GM19099 (cell line): Measurements from ENCODE around the gene CTCFL.

ENCODE experiments used
- POLR2A ChIP-seq: IDR thresholded peaks from 3 replicates; pipeline ENCODE4 v1.6.1; 2011; ENCODE audit warnings: low read depth; ENCODE audit not compliant: insufficient read length; ENCODE audit errors: extremely low read depth

The CTCFL gene

GRCh38 chr20:57530327-57530981 is 5.5 kb upstream of the CTCFL start:
- no peak for TF ChIP-seq POLR2A

GRCh38 chr20:57529810-57530209 is 4.9 kb upstream of the CTCFL start:
- TF ChIP-seq POLR2A: no peak

GRCh38 chr20:57529160-57529585 is 4.2 kb upstream of the CTCFL start:
- TF ChIP-seq POLR2A: no peak

- no peak for TF ChIP-seq POLR2A
These were observed 3.2 kb upstream of the CTCFL start for GRCh38 chr20:57528148-57528547.

- TF ChIP-seq POLR2A: no peak
These were observed 2.8 kb upstream of the CTCFL start for GRCh38 chr20:57527728-57528127.

- TF ChIP-seq POLR2A: no peak
These were observed 2.0 kb upstream of the CTCFL start for GRCh38 chr20:57526885-57527460.

GRCh38 chr20:57526087-57526884 is 1.3 kb upstream of the CTCFL start:
- no peak for TF ChIP-seq POLR2A

GRCh38 chr20:57525328-57526086 is 567 bp upstream of the CTCFL start:
- TF ChIP-seq POLR2A: no peak

- TF ChIP-seq POLR2A: no peak
These were observed 1.2 kb downstream of the CTCFL start for GRCh38 chr20:57523782-57524181.

GRCh38 chr20:57522380-57523140 is 2.4 kb downstream of the CTCFL start:
- TF ChIP-seq POLR2A: no peak

GRCh38 chr20:57517904-57518303 is 7.0 kb downstream of the CTCFL start:
- TF ChIP-seq POLR2A: no peak

- TF ChIP-seq POLR2A: no peak
These were observed 10.6 kb downstream of the CTCFL start for GRCh38 chr20:57514273-57514751.

- TF ChIP-seq POLR2A: no peak
These were observed 11.7 kb downstream of the CTCFL start for GRCh38 chr20:57513199-57513598.

- TF ChIP-seq POLR2A: no peak
These were observed 12.5 kb downstream of the CTCFL start for GRCh38 chr20:57512432-57512831.
